Measurements from ENCODE around the gene MLKL. TPM values are rescaled to one million over a fixed set of nuclear protein-coding genes. Genes with fewer than 3 reads are reported as not detected.

The MLKL gene
- total RNA-seq, 1 experiment from 2014 or later: 4.3 TPM

GRCh38 chr16:74710401-74710800 lies 9.7 kb upstream of the MLKL start:
- Mint-ChIP-seq H3K36me3 (no peaks in the 10 kb centered on the region), H3K27me3 (ENCODE audit: low read depth) (no peaks in the 10 kb centered on the region), H3K4me1 (peaks cover 8% of the 10 kb centered on the region), H3K4me3 (no peak overlapping the region), H3K27ac (no peak overlapping the region), H3K9me3 (no peaks in the 10 kb centered on the region)
- ChIA-PET CTCF (interaction anchor here (0.6 to 5.0 kb wide), 10 partner anchors 10 to 311 kb away, joined by 3 to 63 read pairs (median 4); partner anchors contain the start of gene MLKL), POLR2A (interaction anchor here (0.6 to 1.0 kb wide), 2 partner anchors 37 to 43 kb away, joined by 3 to 5 read pairs; no protein-coding TSS in a partner anchor)
- DNase-seq (ENCODE audit: low spot score) (no peak), ATAC-seq (no peak)
- no peak for TF ChIP-seq GTF2I (CRISPR knock-in tag; conservative IDR thresholded peaks at IDR 0.05)
- no peak for TF ChIP-seq ATF2 (CRISPR knock-in tag; IDR thresholded peaks at IDR 0.05; ENCODE audit: borderline replicate concordance, low read depth)
- TF ChIP-seq ZSCAN18 (CRISPR knock-in tag; IDR thresholded peaks at IDR 0.05): no peak
- TF ChIP-seq, protein P1, sequence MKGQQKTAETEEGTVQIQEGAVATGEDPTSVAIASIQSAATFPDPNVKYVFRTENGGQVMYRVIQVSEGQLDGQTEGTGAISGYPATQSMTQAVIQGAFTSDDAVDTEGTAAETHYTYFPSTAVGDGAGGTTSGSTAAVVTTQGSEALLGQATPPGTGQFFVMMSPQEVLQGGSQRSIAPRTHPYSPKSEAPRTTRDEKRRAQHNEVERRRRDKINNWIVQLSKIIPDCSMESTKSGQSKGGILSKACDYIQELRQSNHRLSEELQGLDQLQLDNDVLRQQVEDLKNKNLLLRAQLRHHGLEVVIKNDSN (CRISPR knock-in tag; IDR thresholded peaks at IDR 0.05): no peak
- no peak for TF ChIP-seq ZNF138 (CRISPR knock-in tag; conservative IDR thresholded peaks at IDR 0.05)
- no peak for TF ChIP-seq KAT7 (CRISPR knock-in tag; IDR thresholded peaks at IDR 0.05; ENCODE audit: borderline replicate concordance)
- no peak for TF ChIP-seq MXD4 (CRISPR knock-in tag; IDR thresholded peaks at IDR 0.05; ENCODE audit: borderline replicate concordance)
- no peak for TF ChIP-seq ZNF219 (CRISPR knock-in tag; IDR thresholded peaks at IDR 0.05; ENCODE audit: borderline replicate concordance)
- no peak for TF ChIP-seq ZNF317 (CRISPR knock-in tag; IDR thresholded peaks at IDR 0.05; ENCODE audit: borderline replicate concordance, low read depth)
- no peak for TF ChIP-seq E2F1 (CRISPR knock-in tag; IDR thresholded peaks at IDR 0.05)
- no peak for TF ChIP-seq ZNF423 (CRISPR knock-in tag; IDR thresholded peaks at IDR 0.05)
- TF ChIP-seq, protein P2, sequence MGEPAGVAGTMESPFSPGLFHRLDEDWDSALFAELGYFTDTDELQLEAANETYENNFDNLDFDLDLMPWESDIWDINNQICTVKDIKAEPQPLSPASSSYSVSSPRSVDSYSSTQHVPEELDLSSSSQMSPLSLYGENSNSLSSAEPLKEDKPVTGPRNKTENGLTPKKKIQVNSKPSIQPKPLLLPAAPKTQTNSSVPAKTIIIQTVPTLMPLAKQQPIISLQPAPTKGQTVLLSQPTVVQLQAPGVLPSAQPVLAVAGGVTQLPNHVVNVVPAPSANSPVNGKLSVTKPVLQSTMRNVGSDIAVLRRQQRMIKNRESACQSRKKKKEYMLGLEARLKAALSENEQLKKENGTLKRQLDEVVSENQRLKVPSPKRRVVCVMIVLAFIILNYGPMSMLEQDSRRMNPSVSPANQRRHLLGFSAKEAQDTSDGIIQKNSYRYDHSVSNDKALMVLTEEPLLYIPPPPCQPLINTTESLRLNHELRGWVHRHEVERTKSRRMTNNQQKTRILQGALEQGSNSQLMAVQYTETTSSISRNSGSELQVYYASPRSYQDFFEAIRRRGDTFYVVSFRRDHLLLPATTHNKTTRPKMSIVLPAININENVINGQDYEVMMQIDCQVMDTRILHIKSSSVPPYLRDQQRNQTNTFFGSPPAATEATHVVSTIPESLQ (CRISPR knock-in tag; IDR thresholded peaks at IDR 0.05): no peak
- TF ChIP-seq CBFB (CRISPR knock-in tag; IDR thresholded peaks at IDR 0.05; ENCODE audit: low read depth): no peak
- TF ChIP-seq OVOL2 (CRISPR knock-in tag; IDR thresholded peaks at IDR 0.05; ENCODE audit: borderline replicate concordance): no peak
- TF ChIP-seq, protein P3, sequence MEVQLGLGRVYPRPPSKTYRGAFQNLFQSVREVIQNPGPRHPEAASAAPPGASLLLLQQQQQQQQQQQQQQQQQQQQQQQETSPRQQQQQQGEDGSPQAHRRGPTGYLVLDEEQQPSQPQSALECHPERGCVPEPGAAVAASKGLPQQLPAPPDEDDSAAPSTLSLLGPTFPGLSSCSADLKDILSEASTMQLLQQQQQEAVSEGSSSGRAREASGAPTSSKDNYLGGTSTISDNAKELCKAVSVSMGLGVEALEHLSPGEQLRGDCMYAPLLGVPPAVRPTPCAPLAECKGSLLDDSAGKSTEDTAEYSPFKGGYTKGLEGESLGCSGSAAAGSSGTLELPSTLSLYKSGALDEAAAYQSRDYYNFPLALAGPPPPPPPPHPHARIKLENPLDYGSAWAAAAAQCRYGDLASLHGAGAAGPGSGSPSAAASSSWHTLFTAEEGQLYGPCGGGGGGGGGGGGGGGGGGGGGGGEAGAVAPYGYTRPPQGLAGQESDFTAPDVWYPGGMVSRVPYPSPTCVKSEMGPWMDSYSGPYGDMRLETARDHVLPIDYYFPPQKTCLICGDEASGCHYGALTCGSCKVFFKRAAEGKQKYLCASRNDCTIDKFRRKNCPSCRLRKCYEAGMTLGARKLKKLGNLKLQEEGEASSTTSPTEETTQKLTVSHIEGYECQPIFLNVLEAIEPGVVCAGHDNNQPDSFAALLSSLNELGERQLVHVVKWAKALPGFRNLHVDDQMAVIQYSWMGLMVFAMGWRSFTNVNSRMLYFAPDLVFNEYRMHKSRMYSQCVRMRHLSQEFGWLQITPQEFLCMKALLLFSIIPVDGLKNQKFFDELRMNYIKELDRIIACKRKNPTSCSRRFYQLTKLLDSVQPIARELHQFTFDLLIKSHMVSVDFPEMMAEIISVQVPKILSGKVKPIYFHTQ (CRISPR knock-in tag; IDR thresholded peaks at IDR 0.05): no peak
- TF ChIP-seq CTCF (IDR thresholded peaks at IDR 0.05): no peak
- TF ChIP-seq, protein P4, sequence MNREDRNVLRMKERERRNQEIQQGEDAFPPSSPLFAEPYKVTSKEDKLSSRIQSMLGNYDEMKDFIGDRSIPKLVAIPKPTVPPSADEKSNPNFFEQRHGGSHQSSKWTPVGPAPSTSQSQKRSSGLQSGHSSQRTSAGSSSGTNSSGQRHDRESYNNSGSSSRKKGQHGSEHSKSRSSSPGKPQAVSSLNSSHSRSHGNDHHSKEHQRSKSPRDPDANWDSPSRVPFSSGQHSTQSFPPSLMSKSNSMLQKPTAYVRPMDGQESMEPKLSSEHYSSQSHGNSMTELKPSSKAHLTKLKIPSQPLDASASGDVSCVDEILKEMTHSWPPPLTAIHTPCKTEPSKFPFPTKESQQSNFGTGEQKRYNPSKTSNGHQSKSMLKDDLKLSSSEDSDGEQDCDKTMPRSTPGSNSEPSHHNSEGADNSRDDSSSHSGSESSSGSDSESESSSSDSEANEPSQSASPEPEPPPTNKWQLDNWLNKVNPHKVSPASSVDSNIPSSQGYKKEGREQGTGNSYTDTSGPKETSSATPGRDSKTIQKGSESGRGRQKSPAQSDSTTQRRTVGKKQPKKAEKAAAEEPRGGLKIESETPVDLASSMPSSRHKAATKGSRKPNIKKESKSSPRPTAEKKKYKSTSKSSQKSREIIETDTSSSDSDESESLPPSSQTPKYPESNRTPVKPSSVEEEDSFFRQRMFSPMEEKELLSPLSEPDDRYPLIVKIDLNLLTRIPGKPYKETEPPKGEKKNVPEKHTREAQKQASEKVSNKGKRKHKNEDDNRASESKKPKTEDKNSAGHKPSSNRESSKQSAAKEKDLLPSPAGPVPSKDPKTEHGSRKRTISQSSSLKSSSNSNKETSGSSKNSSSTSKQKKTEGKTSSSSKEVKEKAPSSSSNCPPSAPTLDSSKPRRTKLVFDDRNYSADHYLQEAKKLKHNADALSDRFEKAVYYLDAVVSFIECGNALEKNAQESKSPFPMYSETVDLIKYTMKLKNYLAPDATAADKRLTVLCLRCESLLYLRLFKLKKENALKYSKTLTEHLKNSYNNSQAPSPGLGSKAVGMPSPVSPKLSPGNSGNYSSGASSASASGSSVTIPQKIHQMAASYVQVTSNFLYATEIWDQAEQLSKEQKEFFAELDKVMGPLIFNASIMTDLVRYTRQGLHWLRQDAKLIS (CRISPR knock-in tag; IDR thresholded peaks at IDR 0.05; ENCODE audit: borderline replicate concordance): no peak
- no peak for TF ChIP-seq NFYB (CRISPR knock-in tag; conservative IDR thresholded peaks at IDR 0.05; ENCODE audit: low read depth)

All from WTC11 (cell line).